HL-60 (cell line): ENCODE measurements around the gene KBTBD12.

Source experiments
- DNase-seq, 2 experiments: peaks; one replicate each; pipeline ENCODE4 v3.0.0-alpha.2; 2010 to 2020; ENCODE audit warnings: low read depth in 1 of 2, low spot score in 1 of 2
- H3K27ac ChIP-seq: fragments of 250-450 bp; sonication (Bioruptor Pico); replicated peaks from 2 replicates; pipeline ENCODE4 v1.5.1; 2020; ENCODE audit warnings: mild to moderate bottlenecking, moderate library complexity
- H3K27me3 ChIP-seq: fragments of 250-450 bp; sonication (Bioruptor Pico); 2 replicates; pipeline ENCODE4 v1.5.1; 2021; ENCODE audit warnings: mild to moderate bottlenecking, moderate library complexity; ENCODE audit not compliant: insufficient read depth, poor library complexity, severe bottlenecking
- H3K4me3 ChIP-seq: replicated peaks from 2 replicates; pipeline ENCODE4 v1.5.1; 2011; ENCODE audit warnings: mild to moderate bottlenecking, control low read depth, low read length; ENCODE audit not compliant: insufficient read depth
- CTCF ChIP-seq: IDR thresholded peaks from one replicate; pipeline ENCODE4 v1.5.1; 2011; ENCODE audit warnings: low read length, control low read depth, inconsistent platforms; ENCODE audit not compliant: insufficient read depth
- GABPA ChIP-seq: IDR thresholded peaks from 2 replicates; pipeline ENCODE4 v1.6.1; 2012; ENCODE audit warnings: low read depth
- POLR2AphosphoS5 ChIP-seq: IDR thresholded peaks from 2 replicates; pipeline ENCODE4 v1.6.1; 2012; ENCODE audit warnings: low read depth
- REST ChIP-seq: IDR thresholded peaks from 2 replicates; pipeline ENCODE4 v1.6.1; 2012; ENCODE audit warnings: low read depth; ENCODE audit not compliant: insufficient replicate concordance
- SPI1 ChIP-seq: IDR thresholded peaks from 2 replicates; pipeline ENCODE4 v1.6.1; 2012; ENCODE audit warnings: low read depth, mild to moderate bottlenecking, borderline replicate concordance

The KBTBD12 gene

GRCh38 chr3:127955728-127956127, 40.7 kb downstream of the KBTBD12 start:
- no peak for TF ChIP-seq SPI1
- no peak for TF ChIP-seq POLR2AphosphoS5
- Histone ChIP-seq H3K27me3 (no peaks in the 10 kb centered on the region), H3K27ac (no peak overlapping the region), H3K4me3 (no peak overlapping the region)
- DNase-seq = no peak

GRCh38 chr3:127959041-127959440, 44.0 kb downstream of the KBTBD12 start:
- no peak for DNase-seq
- Histone ChIP-seq H3K27ac (no peak overlapping the region), H3K4me3 (no peak overlapping the region), H3K27me3 (no peaks in the 10 kb centered on the region)
- TF ChIP-seq REST = no peak
- TF ChIP-seq SPI1 = no peak
- TF ChIP-seq GABPA = no peak
- TF ChIP-seq POLR2AphosphoS5 = no peak
- no peak for TF ChIP-seq CTCF

GRCh38 chr3:127959873-127960272, 44.8 kb downstream of the KBTBD12 start:
- peak in 1 of 2 experiments; percentile 48 for DNase-seq
- TF ChIP-seq GABPA (no peak), CTCF (no peak), REST (no peak), POLR2AphosphoS5 (no peak), SPI1 (no peak)
- H3K27me3 ChIP-seq = no peaks in the 10 kb centered on the region
- no peak overlapping the region for H3K27ac ChIP-seq
- H3K4me3 ChIP-seq = no peak overlapping the region

GRCh38 chr3:127960421-127960965, 45.5 kb downstream of the KBTBD12 start:
- DNase-seq = no peak
- H3K27me3 ChIP-seq = no peaks in the 10 kb centered on the region
- no peak overlapping the region for H3K27ac ChIP-seq
- TF ChIP-seq REST (no peak), GABPA (no peak), POLR2AphosphoS5 (no peak), SPI1 (no peak), CTCF (no peak)
- no peak overlapping the region for H3K4me3 ChIP-seq
